Measurements from ENCODE around the gene FAM186B. TPM values are rescaled to one million over a fixed set of nuclear protein-coding genes. Genes with fewer than 3 reads are reported as not detected.

The FAM186B gene
- total and polyA plus RNA-seq, 3 donors from 2014 or later = 54.9 to 178 (median 68.6) TPM

DNA sequence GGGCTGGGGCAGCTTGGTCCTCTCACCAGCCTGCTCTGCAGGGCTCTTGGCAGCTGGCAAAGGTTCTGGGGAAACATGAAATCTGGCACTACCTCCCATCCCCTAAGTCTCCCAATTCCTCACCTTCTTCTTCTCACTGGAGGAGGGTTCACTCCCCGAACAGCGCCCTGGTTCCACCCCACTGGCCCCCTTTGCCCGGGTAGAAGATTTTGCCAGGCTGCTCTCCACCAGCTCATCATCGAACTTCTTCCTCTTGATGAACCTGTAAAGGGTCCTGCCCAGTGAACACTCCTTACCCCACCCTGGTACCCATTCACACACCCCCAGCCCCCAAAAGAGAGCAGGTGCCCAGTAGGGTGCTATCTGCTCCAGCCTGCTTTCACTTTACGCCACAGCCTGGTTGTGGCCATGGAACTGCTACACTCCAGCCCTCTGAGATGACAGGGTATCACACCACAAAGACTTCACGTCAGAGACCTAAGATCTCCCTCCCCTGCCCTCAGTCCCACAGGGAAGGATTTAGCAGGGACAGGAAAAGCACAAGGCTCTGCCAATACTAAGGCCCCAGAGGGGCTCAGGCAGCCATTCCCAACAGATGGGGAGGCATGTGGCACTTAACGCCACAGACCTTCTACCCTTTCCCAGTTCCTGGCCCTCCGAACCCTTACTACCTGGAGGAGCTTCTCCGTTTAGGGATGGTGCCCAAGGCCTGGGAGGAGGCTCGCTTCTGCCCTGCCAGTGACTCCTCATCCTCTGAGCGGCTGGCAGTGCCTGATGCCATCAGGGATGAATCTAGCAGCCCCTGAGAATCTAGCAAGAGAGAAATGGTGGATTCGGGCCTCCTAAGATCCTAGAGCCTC lies 39.8 kb downstream of the FAM186B start:
- H3K36me3 ChIP-seq (ENCODE audit: low read depth, missing control alignments) = no peaks in the 10 kb centered on the region
- intact Hi-C loops (cut with DNase I; ENCODE audit: low total_unique reads) = no loop called here
- WGBS, 2 donors = 93 to 95% methylated on average over 12 of the region's 12 CpGs

DNA sequence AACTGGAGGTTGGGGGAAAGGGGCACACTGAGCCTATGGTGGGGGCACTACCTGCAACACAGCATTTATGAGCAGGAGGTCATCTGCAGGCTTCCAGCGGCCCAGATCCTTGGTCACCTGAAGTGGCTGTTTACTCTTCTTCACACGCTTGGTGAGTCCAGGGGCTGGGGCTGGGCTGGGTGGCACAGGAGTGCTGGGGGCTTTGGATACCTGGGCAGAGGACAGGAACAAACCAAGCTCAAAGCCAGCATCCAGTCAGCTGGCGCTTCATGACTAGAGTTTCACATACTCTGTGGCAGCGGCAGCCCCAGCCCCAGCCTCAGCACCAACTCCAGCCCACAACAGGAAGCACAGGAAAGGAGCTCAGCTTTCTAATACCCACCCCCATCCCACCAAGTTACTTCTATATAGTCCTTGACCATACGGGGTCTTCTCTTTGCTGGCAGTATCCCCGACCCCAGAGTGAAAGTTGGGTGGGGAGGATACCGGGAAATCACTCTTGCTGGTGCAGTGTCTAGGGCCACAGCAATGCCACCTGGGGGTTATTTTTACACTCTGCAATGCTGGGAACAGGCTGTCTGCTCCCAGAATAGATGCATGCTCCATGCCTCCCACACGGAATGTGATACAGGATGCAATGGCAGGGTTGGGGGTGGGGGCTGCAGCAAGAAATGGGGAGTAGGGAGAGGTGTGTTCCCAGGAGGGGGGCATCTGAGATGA lies 40.6 kb downstream of the FAM186B start:
- WGBS, 2 donors = 78 to 88% methylated on average over 6 to 8 of the region's 8 CpGs

More for the DNA sequence above, 39.8 kb downstream of the FAM186B start:
- H3K27me3 ChIP-seq = no peaks in the 10 kb centered on the region
- no peak overlapping the region for H3K27ac ChIP-seq
- no peaks in the 10 kb centered on the region for H3K9me3 ChIP-seq
- no peak for DNase-seq
- H3K4me3 ChIP-seq = no peak overlapping the region
- H3K4me1 ChIP-seq = peaks cover 12% of the 10 kb centered on the region
- TF ChIP-seq, protein P1, sequence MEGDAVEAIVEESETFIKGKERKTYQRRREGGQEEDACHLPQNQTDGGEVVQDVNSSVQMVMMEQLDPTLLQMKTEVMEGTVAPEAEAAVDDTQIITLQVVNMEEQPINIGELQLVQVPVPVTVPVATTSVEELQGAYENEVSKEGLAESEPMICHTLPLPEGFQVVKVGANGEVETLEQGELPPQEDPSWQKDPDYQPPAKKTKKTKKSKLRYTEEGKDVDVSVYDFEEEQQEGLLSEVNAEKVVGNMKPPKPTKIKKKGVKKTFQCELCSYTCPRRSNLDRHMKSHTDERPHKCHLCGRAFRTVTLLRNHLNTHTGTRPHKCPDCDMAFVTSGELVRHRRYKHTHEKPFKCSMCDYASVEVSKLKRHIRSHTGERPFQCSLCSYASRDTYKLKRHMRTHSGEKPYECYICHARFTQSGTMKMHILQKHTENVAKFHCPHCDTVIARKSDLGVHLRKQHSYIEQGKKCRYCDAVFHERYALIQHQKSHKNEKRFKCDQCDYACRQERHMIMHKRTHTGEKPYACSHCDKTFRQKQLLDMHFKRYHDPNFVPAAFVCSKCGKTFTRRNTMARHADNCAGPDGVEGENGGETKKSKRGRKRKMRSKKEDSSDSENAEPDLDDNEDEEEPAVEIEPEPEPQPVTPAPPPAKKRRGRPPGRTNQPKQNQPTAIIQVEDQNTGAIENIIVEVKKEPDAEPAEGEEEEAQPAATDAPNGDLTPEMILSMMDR (IDR thresholded peaks at IDR 0.05) = no peak
- TF ChIP-seq POLR2A (IDR thresholded peaks at IDR 0.05) = no peak

DNA sequence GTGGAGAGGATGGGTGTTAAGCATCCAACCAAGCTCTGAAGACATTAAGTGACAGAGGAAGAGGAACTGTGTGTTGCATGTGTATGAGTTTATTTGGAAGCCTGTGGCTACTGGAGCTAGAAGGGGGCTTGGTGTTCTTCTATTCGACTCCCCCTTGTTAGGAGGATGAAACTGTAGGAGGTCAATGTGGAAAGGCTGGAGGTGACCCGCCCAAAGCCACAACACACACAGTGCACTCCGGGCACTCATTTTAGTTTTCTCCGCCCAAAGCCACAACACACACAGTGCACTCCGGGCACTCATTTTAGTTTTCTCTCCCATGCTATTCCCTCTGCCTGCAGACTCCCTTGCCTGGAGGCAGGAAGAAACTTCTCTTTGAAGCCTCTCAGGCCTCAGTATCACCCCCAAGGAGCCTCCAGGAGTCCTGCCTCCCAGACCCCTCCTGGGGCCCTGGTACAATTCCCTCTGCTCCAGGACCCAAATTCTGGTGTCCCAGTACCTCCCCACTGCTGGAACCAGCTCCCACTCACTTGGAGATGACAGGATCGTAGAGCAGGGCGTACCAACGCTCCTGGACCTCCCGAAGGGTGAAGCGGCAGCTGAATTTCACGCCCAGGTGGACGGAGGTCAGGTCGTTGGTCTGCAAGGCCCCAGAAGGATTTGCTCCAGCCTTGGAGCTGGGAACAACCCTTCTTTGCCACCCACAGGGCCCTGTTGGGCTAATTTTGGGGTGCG lies 41.3 kb downstream of the FAM186B start:
- TF ChIP-seq, protein P1 (IDR thresholded peaks at IDR 0.05) = no peak
- no peak for TF ChIP-seq POLR2A (IDR thresholded peaks at IDR 0.05)
- H3K4me3 ChIP-seq = no peak overlapping the region
- DNase-seq = no peak
- no peaks in the 10 kb centered on the region for H3K36me3 ChIP-seq (ENCODE audit: low read depth, missing control alignments)
- H3K27ac ChIP-seq = no peak overlapping the region
- H3K27me3 ChIP-seq = no peaks in the 10 kb centered on the region
- 93% methylated on average over 13 to 14 of the region's 14 CpGs for WGBS, 2 donors
- H3K9me3 ChIP-seq = no peaks in the 10 kb centered on the region
- peaks cover 12% of the 10 kb centered on the region for H3K4me1 ChIP-seq
- intact Hi-C loops (cut with DNase I; ENCODE audit: low total_unique reads) = no loop called here

More for the DNA sequence above, 40.6 kb downstream of the FAM186B start:
- no peak for TF ChIP-seq POLR2A (IDR thresholded peaks at IDR 0.05)
- TF ChIP-seq, protein P1 (IDR thresholded peaks at IDR 0.05) = no peak
- H3K4me1 ChIP-seq = peaks cover 12% of the 10 kb centered on the region
- H3K27me3 ChIP-seq = no peaks in the 10 kb centered on the region
- intact Hi-C loops (cut with DNase I; ENCODE audit: low total_unique reads) = no loop called here
- H3K4me3 ChIP-seq = no peak overlapping the region
- no peaks in the 10 kb centered on the region for H3K36me3 ChIP-seq (ENCODE audit: low read depth, missing control alignments)
- no peaks in the 10 kb centered on the region for H3K9me3 ChIP-seq
- no peak for DNase-seq
- H3K27ac ChIP-seq = no peak overlapping the region

DNA sequence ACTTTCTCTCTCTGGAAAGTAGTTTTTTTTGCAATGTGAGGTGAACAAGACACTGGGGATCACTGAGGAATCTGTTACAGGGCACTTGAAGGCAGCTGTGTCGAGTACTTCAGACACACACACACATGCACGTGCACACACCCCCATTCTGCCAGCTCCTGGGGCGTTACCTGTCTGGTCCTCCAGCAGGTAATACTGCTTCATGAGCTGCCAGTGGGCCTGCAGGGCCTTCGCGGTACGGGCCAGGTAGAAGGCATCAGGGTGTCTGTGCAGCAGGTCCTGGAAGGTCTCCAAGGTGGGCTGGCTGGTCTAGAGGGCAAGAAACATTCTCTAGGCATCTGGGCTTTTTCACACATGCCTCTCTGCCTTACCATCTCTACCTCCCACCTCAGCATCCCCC lies 42.6 kb downstream of the FAM186B start:
- no peak for TF ChIP-seq POLR2A (IDR thresholded peaks at IDR 0.05)
- TF ChIP-seq, protein P1 (IDR thresholded peaks at IDR 0.05) = no peak
- no peak for DNase-seq
- H3K27me3 ChIP-seq = no peaks in the 10 kb centered on the region
- WGBS, 2 donors = 95 to 97% methylated on average over 6 of the region's 6 CpGs
- H3K36me3 ChIP-seq (ENCODE audit: low read depth, missing control alignments) = no peaks in the 10 kb centered on the region
- no peak overlapping the region for H3K27ac ChIP-seq
- H3K4me1 ChIP-seq = peaks cover 12% of the 10 kb centered on the region
- intact Hi-C loops (cut with DNase I; ENCODE audit: low total_unique reads) = no loop called here
- H3K4me3 ChIP-seq = no peak overlapping the region
- no peaks in the 10 kb centered on the region for H3K9me3 ChIP-seq
